AG20443 (cell line): Measurements from ENCODE around the gene HHAT.

Experiments used
- DNase-seq: peaks from one replicate; pipeline ENCODE4 v3.0.0; 2012; ENCODE audit warnings: low spot score, mixed read lengths

Gene HHAT

GRCh38 chr1:210715072-210715471, 386.4 kb downstream of the HHAT start:
- DNase-seq: no peak

GRCh38 chr1:210722410-210723081, 393.8 kb downstream of the HHAT start:
- no peak for DNase-seq

GRCh38 chr1:210723646-210724045, 394.9 kb downstream of the HHAT start:
- no peak for DNase-seq

GRCh38 chr1:210724768-210725167, 396.1 kb downstream of the HHAT start:
- no peak for DNase-seq
